NCI-H1694 treated with DMSO at 0.1 percent for 48 hours (cell line): Measurements from ENCODE around the gene SHANK1.
A peak's percentile ranks its signal among the peaks of the same experiment; 100 is the strongest.

Experiments
- DNase-seq: peaks from one replicate; lab custom pipeline; 2025; lab: John Stamatoyannopoulos, UW

SHANK1 gene

GRCh38 chr19:50728084-50728737 lies 8.6 kb upstream of the SHANK1 start:
- no peak for DNase-seq

GRCh38 chr19:50725911-50726230 lies 6.3 kb upstream of the SHANK1 start:
- DNase-seq = no peak

- DNase-seq = no peak
Measured at GRCh38 chr19:50725218-50725910, 5.8 kb upstream of the SHANK1 start.

GRCh38 chr19:50724522-50725217 lies 5.1 kb upstream of the SHANK1 start:
- DNase-seq = peak; percentile 92

GRCh38 chr19:50723735-50724521 lies 4.3 kb upstream of the SHANK1 start:
- no peak for DNase-seq

GRCh38 chr19:50723069-50723468 lies 3.5 kb upstream of the SHANK1 start, which contains the start of gene CLEC11A:
TSS of gene CLEC11A (plus strand) at chr19:50723364. CDS start at chr19:50723526, 162 bp downstream.
- DNase-seq = no peak

GRCh38 chr19:50722201-50723013 lies 2.8 kb upstream of the SHANK1 start:
- DNase-seq = no peak

GRCh38 chr19:50721441-50722137 lies 2.0 kb upstream of the SHANK1 start:
- no peak for DNase-seq

- no peak for DNase-seq
Measured at GRCh38 chr19:50720921-50721381, 1.3 kb upstream of the SHANK1 start.

GRCh38 chr19:50720181-50720920 lies 749 bp upstream of the SHANK1 start:
- no peak for DNase-seq

GRCh38 chr19:50719119-50719435 lies 525 bp downstream of the SHANK1 start:
- no peak for DNase-seq

- no peak for DNase-seq
Measured at GRCh38 chr19:50718255-50719118, 1.1 kb downstream of the SHANK1 start.

GRCh38 chr19:50717891-50718254 lies 1.7 kb downstream of the SHANK1 start:
- DNase-seq = no peak

GRCh38 chr19:50717026-50717723 lies 2.4 kb downstream of the SHANK1 start:
- DNase-seq = no peak

- no peak for DNase-seq
Measured at GRCh38 chr19:50716178-50717025, 3.2 kb downstream of the SHANK1 start.

GRCh38 chr19:50713556-50714236 lies 5.9 kb downstream of the SHANK1 start:
- no peak for DNase-seq

GRCh38 chr19:50712833-50713232 lies 6.8 kb downstream of the SHANK1 start:
- DNase-seq = no peak
